ENCODE data around the gene CLMN.

DNA sequence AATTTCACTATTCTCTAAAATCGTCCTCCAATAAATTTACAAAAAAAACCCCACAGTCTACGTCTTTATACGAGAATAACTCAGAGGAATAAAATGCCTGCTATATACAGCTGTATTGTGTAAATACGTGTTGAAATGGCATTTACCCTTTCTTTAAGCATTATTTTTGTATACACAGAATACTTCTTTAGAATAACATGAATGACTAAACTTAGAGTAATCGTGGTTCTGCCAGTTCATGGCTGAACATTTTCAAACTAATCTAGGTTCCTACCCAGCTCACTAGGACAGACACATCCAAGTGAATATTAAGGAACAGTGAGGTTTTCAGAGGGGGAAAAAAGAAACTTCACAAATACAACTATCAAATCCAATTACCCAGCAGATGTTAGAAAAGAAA lies 186.9 kb downstream of the CLMN start:
- TF ChIP-seq MYC (IDR thresholded peaks at IDR 0.05; ENCODE audit: low read depth, low read length) (no peak), POLR2AphosphoS5 (IDR thresholded peaks at IDR 0.05; ENCODE audit: insufficient read depth, low read depth, low read length) (no peak), POLR2A (IDR thresholded peaks at IDR 0.05; ENCODE audit: low read depth, low read length) (no peak), EZH2 (IDR thresholded peaks at IDR 0.05; ENCODE audit: borderline replicate concordance, low read depth, low read length, severe bottlenecking) (no peak), GATA2 (IDR thresholded peaks at IDR 0.05; ENCODE audit: insufficient read depth, insufficient read length, low read depth, low read length) (no peak), MAX (IDR thresholded peaks at IDR 0.05; ENCODE audit: insufficient read depth, insufficient read length) (no peak)
- TF ChIP-seq, protein P1, sequence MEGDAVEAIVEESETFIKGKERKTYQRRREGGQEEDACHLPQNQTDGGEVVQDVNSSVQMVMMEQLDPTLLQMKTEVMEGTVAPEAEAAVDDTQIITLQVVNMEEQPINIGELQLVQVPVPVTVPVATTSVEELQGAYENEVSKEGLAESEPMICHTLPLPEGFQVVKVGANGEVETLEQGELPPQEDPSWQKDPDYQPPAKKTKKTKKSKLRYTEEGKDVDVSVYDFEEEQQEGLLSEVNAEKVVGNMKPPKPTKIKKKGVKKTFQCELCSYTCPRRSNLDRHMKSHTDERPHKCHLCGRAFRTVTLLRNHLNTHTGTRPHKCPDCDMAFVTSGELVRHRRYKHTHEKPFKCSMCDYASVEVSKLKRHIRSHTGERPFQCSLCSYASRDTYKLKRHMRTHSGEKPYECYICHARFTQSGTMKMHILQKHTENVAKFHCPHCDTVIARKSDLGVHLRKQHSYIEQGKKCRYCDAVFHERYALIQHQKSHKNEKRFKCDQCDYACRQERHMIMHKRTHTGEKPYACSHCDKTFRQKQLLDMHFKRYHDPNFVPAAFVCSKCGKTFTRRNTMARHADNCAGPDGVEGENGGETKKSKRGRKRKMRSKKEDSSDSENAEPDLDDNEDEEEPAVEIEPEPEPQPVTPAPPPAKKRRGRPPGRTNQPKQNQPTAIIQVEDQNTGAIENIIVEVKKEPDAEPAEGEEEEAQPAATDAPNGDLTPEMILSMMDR (IDR thresholded peaks at IDR 0.05; ENCODE audit: extremely low read depth in 1 of 2, insufficient read depth in 1 of 2, low read depth in 1 of 2, low read length in 2 of 2), result no peak
